GM13976 (cell line): ENCODE data around the gene ACSF2.
"Not testable (repeated sequence)": the region's sequence is repeated elsewhere in the genome, so short reads cannot be mapped to it uniquely, and the experiment has no call there.

Experiments
- DNase-seq: peaks from one replicate; pipeline ENCODE4 v3.0.0; 2012; ENCODE audit warnings: low spot score
- CTCF ChIP-seq: IDR thresholded peaks from 2 replicates; pipeline ENCODE4 v1.5.1; 2012; ENCODE audit warnings: borderline replicate concordance, mild to moderate bottlenecking; ENCODE audit not compliant: insufficient read depth; ENCODE audit errors: extremely low read depth, missing control alignments, control extremely low read depth
- in situ Hi-C: fragments of 300-500 bp; cut with MboI; formaldehyde crosslinking; loops from one replicate; pipeline ENCODE4 v1.12.0; 2022; ENCODE audit warnings: low sequenced_read_pairs, mixed read lengths, inconsistent platforms; ENCODE audit not compliant: unreplicated experiment

The ACSF2 gene

GRCh38 chr17:50412188-50412732 lies 13.8 kb upstream of the ACSF2 start:
- no peak for DNase-seq
- TF ChIP-seq CTCF, result no peak
- in situ Hi-C loops, result no loop called here

- TF ChIP-seq CTCF, result no peak
- DNase-seq, result no peak
- in situ Hi-C loops, result no loop called here
These were observed 11.2 kb upstream of the ACSF2 start for GRCh38 chr17:50414808-50415207.

- DNase-seq, in situ Hi-C loops: not testable (repeated sequence)
These were observed 6.4 kb upstream of the ACSF2 start for GRCh38 chr17:50419577-50419976.

GRCh38 chr17:50420419-50421112 lies 5.5 kb upstream of the ACSF2 start:
- in situ Hi-C loops, result no loop called here
- TF ChIP-seq CTCF, result no peak

GRCh38 chr17:50421308-50422051 lies 4.5 kb upstream of the ACSF2 start:
- DNase-seq, result peak; percentile 68
- in situ Hi-C loops, result no loop called here
- no peak for TF ChIP-seq CTCF

More at GRCh38 chr17:50420419-50421112, 5.5 kb upstream of the ACSF2 start:
- DNase-seq, result no peak

- DNase-seq, result no peak
- no peak for TF ChIP-seq CTCF
- in situ Hi-C loops, result no loop called here
These were observed 3.3 kb upstream of the ACSF2 start for GRCh38 chr17:50422738-50423137.
